Measurements from ENCODE around the gene FAP.

- TF ChIP-seq CTCF (conservative IDR thresholded peaks at IDR 0.05 in 1 of 2, IDR thresholded peaks at IDR 0.05 in 1 of 2; ENCODE audit: extremely low read depth in 1 of 2, insufficient read depth in 1 of 2, low read depth in 1 of 2, low read length in 2 of 2) (no peak), EZH2 (IDR thresholded peaks at IDR 0.05; ENCODE audit: borderline replicate concordance, low read length) (no peak)
Observed at GRCh38 chr2:162196638-162197037, 46.6 kb downstream of the FAP start.
